KG1 (cell line): ENCODE measurements around the gene KCNJ4.

Experiments
- DNase-seq: peaks from one replicate; lab custom pipeline; 2025; lab: John Stamatoyannopoulos, UW

KCNJ4 gene

DNA sequence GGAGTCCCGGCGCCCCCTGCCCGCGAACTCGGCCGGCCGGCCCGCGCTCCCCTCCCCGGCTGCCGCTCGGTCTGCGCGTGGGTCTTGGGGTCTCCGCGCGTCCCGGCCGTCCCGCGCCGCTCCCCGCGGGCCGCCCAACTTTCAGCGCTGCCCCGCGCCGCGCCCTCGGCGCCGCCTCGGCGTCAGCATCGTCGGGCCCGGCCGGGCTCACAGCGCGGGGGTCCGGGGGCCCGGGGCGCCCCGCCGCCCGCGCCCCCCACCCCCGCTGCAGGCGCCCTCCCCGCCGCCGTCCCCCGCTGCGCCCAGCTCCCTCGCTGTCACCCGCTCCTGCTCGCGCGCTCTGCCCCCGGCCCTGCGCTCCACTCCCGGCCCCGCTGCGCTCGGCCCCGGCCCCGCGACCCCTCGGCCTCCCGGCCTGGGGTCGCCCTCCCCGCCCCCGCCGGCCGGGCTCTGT lies at the start of gene KCNJ4:
TSS of gene KCNJ4 (minus strand) at position 124 of the 454 bp plus-strand sequence. CDS start 27,067 bp downstream, outside the sequence.
- no peak for DNase-seq

DNA sequence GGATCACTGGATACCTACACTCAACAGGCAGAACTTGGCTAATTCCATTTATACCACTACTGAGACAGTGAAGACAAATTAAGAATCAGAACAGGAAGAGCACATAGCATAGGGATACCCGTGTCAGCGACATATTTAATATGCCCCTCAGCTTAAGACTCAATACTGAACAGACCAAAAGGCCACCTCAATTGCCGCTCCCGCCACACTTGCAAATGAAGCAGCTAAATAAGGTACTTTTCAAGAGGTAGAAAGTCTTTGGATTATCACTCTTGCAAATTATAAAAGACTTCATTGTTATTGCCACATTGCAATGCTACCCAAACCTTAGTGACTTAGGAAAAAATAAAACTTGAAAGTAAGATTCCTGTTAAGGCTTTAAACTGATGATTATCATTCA lies 48.0 kb upstream of the KCNJ4 start:
- no peak for DNase-seq

GRCh38 chr22:38501797-38502672 lies 47.0 kb upstream of the KCNJ4 start:
- no peak for DNase-seq

DNA sequence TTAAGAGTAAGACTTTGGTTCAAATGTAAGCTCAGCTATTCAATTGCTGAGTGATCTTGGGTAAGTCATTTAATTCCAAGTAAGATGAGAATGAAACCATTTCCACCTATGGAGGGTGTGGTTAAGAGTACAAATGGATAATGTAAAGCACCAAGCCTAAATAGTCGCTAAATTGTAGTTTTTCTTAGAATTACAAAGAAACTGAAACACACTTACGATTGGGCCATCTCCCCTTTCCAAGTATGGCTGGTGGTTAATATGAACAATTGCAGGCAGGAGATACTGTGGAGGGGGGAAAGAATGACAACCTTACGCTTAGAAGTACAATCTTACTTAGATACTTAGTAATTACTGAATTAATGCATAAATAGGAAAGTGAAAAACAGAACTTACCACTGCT lies 42.9 kb upstream of the KCNJ4 start:
- DNase-seq = no peak

GRCh38 chr22:38494939-38495338 lies 39.9 kb upstream of the KCNJ4 start:
- DNase-seq = no peak

- no peak for DNase-seq
These were observed 39.5 kb upstream of the KCNJ4 start for GRCh38 chr22:38494498-38494897.

GRCh38 chr22:38491707-38492348 lies 36.8 kb upstream of the KCNJ4 start:
- DNase-seq = no peak

DNA sequence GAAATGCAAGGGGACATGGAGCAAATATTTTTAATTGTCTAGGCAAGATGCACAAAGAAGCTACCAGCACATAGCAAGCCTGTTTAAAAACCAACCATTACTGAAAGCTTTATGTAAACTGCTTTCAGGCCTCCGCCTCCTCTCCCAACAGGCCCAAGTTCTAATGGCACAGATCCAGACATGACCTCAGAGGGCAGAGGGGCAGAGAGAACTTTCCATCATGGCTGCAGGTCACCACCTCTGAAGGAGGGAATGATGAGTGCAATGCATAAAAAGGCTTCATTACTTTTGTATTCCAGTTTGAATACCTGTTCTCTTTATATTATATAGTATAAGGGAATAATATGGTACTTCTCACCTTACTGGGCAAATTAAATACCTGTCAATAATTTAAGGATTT lies 35.9 kb upstream of the KCNJ4 start:
- DNase-seq = no peak

GRCh38 chr22:38490475-38490874 lies 35.5 kb upstream of the KCNJ4 start:
- no peak for DNase-seq

GRCh38 chr22:38489561-38490145 lies 34.7 kb upstream of the KCNJ4 start:
- DNase-seq = no peak

DNA sequence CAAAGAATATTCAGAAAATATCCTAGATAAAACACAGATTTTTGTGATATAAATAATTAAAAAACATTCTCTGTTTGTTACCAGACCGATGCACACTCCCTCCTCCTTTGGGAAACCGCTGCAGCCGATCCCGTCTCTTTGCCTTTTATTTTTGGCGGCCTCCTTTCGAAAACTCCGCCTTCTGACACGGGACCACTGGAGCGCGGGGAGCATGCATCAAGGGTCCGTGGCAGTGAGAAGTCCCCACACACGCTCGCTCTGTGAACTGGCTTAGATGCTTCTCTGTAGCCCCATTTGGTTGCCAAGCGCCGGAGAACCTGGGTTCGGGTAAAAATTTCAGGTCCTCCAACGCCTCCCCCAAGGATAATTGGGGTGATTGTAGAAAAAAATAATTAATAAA lies 34.1 kb upstream of the KCNJ4 start:
- no peak for DNase-seq

GRCh38 chr22:38487946-38488345 lies 32.9 kb upstream of the KCNJ4 start:
- no peak for DNase-seq

- no peak for DNase-seq
These were observed 30.8 kb upstream of the KCNJ4 start for GRCh38 chr22:38485783-38486182.

GRCh38 chr22:38484244-38484643 lies 29.2 kb upstream of the KCNJ4 start:
- DNase-seq = no peak

DNA sequence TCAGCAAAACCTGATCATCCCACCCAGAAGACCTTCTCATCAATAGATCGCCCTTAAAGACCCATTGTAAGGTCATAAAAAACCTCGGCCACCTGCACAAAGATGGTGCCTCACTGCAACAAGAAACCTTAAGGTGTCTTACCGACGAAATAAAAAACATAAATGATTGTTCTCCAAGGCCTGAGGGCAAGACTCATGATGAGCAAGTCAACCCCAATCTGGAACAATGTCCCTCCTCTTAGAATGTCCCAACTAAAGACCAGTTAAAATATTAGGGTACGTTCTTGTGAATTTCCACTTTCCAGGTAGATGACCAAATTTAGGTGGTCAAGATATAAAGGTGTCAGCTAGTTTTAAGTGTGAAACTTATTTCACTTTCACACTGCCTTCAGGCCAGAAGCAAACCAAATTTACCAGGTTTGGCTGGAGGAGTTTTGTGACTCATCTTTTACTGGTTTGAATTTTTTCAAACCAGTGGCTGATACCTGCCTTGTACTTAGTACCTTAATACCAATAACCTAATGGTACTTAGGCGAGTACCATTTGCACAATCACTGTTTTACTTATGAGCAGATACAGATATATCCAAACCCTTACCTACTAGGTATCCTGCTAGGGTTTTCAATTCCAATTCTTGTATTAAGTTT lies 27.8 kb upstream of the KCNJ4 start:
- DNase-seq = no peak

DNA sequence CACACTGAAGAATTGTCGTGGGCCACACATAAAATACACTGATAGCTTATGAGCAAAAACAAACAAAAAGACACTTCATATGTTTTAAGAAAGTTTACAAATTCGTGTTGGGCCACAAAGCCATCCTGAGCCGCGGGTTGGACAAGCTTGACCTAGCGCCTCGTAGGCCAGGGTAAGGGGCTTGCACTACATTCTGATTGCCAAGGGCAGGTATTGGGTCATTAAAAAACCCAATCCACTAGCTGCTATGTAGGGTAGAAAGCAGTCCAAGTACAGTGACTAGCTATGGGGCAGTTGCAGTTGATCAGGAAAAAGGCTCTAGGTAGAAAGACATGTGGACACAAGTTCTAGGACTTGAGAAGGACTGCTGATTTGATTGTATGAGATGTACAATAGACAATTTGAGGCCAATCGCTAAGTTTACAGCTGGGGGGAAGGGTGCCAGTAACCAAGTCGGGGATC lies 26.9 kb upstream of the KCNJ4 start:
- no peak for DNase-seq

DNA sequence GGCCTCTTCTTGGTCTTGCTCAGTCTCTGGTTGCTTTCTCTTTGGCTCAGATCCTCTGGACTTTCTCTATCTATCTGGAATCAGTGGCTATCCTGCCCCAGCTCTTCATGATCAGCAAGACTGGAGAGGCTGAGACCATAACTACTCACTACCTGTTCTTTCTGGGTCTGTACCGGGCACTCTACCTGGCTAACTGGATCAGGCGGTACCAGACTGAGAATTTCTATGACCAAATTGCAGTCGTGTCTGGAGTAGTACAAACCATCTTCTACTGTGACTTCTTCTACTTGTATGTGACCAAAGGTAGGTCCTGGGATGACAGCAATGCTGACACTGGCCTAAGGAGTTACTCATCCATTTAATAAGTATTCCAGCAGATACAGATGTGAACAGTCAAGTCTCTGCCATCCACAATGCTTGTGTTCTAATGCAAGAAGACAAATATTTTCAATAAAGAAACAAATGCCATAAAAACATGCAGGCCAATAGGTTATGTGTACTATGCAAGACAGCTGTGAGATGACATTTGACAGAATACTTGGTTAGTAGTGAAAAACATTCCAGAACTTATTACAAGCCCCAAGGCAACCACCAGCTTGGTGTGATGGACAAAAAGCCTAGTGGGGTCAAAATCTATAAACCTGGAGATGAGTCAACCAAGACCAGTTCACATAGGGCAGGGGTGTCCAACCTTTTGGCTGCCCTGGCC lies 26.3 kb upstream of the KCNJ4 start:
- DNase-seq = no peak

GRCh38 chr22:38479096-38479837 lies 24.3 kb upstream of the KCNJ4 start:
- no peak for DNase-seq

DNA sequence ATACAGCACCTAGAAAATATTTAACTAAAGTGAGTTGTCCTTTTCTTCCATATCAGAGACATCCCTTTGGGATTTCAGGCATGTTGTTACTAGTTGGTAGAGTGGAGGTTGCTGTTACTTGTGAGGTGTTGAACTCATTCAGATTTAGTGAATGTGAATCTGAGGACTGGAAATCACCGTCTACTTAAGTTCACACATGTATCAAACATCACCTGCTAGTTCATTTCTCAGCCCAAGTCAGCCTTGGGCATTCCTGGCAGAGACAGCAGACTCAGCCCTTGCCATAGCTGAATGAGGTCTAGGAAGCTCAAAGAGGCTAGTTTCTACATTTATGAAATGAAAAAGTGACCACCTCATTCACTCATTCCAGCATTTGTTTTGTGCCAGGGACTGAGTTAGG lies 22.6 kb upstream of the KCNJ4 start:
- DNase-seq = no peak

- no peak for DNase-seq
These were observed 19.1 kb upstream of the KCNJ4 start for GRCh38 chr22:38474003-38474607.

DNA sequence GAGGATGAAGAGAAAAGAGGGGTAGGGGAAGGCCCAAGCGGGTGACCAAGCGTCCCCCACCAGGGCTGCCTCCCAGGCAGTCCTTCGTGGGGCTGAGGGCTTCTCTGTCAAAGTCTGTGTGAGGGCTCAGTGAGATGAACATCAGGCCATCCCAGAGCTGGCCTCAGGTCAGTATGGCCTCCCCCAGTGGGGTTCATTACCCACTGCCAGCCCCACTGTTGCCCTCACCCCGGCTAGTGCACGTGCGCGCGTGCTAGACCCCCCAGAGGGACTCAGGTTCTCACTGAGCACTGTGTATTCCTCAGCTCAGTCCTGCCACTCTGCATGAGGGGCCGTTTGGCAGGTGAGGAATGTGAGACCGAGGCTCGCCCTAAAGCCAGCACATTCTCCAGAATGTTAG lies 16.2 kb upstream of the KCNJ4 start:
- DNase-seq = no peak
